ENCODE measurements around the gene EXOC1L. TPM values are rescaled to one million over a fixed set of nuclear protein-coding genes. Genes with fewer than 3 reads are reported as not detected.

EXOC1L gene
- total and polyA plus RNA-seq, 2 of the 13 experiments (the other 11 are each of a cell fraction or from before 2014, with no cell fraction given), result not detected

DNA sequence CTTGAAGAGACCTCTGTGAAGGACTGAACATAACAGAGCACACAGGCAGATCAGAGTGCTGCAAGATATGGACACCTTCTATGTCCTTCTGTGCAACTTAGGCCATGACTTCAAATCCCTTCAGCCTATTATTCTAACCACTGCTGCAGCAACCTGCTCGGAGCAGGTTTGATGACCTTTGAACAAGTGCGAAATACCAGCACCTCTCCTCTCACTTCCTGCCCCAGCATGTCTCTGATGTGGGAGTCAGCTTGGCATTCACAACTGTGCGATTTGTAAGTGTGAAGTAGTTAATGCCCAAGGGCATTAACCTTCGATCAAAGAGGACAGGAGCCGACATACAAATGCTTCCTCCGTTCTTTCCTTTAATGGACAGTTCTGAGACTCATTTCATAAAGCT lies 32.3 kb downstream of the EXOC1L start (continued):
- TF ChIP-seq GATA4 (IDR thresholded peaks at IDR 0.05; ENCODE audit: borderline replicate concordance, low read depth) (no peak), ADNP (CRISPR knock-in tag; IDR thresholded peaks at IDR 0.05) (no peak)

DNA sequence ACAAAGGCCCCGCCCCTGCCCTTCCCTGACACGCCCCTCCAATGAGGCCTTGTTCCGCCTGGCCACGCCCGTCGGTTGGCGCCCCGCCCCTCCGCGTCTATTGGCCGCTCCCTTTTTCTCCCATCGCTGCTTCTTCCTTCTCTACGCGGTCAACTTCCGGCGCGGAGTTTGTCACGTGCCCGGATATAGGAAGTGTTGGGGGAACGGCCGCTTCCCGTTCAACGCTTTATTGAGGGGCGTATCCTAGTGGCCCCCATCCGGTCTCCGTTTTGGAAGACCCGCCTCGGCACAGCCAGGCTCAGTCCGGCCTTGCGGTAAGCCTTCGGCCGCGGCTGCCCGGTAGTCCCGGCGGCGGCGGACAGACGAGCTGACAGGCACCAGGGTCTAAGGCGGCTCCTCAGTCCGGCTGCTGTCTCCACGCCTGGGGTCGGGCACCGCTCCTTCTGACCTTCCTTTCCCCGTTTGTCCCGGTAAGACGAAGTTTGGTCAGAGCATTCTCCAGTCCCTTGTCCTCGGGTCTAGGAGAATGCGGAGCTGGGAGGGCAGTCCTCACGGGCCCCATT lies 34.0 kb downstream of the EXOC1L start, which contains the start of gene EXOC1:
EXOC1 (plus strand) TSS at position 165 of the 563 bp plus-strand sequence. CDS start 4,676 bp downstream, outside the sequence.
- Histone ChIP-seq H2AFZ (ENCODE audit: low read length) (peak within 1 kb of the TSS; percentile 73), H3K4me3 (replicated peaks in 1 of 3; ENCODE audit: insufficient read depth in 1 of 3, low read depth in 2 of 3, low read length in 3 of 3) (peak within 1 kb of the TSS; percentile 95 to 99 (median 97)), H3K4me1 (ENCODE audit: insufficient read depth, low read length) (peaks cover 57% of the 10 kb centered on the region), H3K27me3 (ENCODE audit: control insufficient read depth in 1 of 2, insufficient read depth in 2 of 2, low read length in 2 of 2) (0 out of 5 replicates have a peak, but pooled peaks cover 0 to 2% of the 10 kb centered on the region in 2 experiments), H3K27ac (ENCODE audit: extremely low read length, insufficient read depth, low read length) (peak within 1 kb of the TSS; percentile 62), H3K79me2 (ENCODE audit: insufficient read depth, low read length) (peaks cover 9% of the 10 kb centered on the region), H3K36me3 (replicated peaks in 1 of 2; ENCODE audit: control insufficient read depth in 1 of 2, insufficient read depth in 2 of 2, low read length in 2 of 2) (no peaks in the 10 kb centered on the region), H3K4me2 (ENCODE audit: low read depth, low read length) (peak within 1 kb of the TSS; percentile 92), H3K9me3 (ENCODE audit: low read length) (no peaks in the 10 kb centered on the region), H4K20me1 (ENCODE audit: insufficient read depth, low read length) (no peaks in the 10 kb centered on the region), H3K9ac (ENCODE audit: insufficient read depth, low read depth, low read length) (peak within 1 kb of the TSS; percentile 84)
- peak; percentile 86 for FAIRE-seq
- DNase-seq (ENCODE audit: low spot score), result peak; percentile 95
- peak; percentile 95 for ATAC-seq
- under 1% methylated on average over 37 of the region's 50 CpGs for WGBS (ENCODE audit: low lambda C conversion rate)
- no TSS peak for BruUV-seq (replicated peaks)
- ChIA-PET CTCF (ENCODE audit: low intra/inter-chr PET ratio, low total read pairs) (no interaction called here), POLR2A (interaction anchor here (1.0 kb wide), 1 partner anchor 458 kb away, joined by 4 read pairs; the partner anchor contains the start of gene TMEM165)
- intact Hi-C loops (cut with micrococcal nuclease; ENCODE audit: unreplicated experiment) (loop anchor here (5.0 kb wide), 1 partner anchor 306 kb away; the partner anchor contains the start of gene CLOCK), in situ Hi-C loops (cut with HindIII; ENCODE audit: extremely low pct_ligation_motif_present, low pct_unique_long_range_greater_than_20kb) (loop anchor here (25.0 kb wide), 1 partner anchor 466 kb away; the partner anchor contains the start of gene TMEM165)
- TF ChIP-seq IKZF4 (CRISPR knock-in tag; IDR thresholded peaks at IDR 0.05; ENCODE audit: borderline replicate concordance, low read depth, not compliant biosample characterization), result no peak
- TF ChIP-seq RARA (CRISPR knock-in tag; IDR thresholded peaks at IDR 0.05), result no peak
- peak; percentile 74; the same call in 1 of the 2 replicates for TF ChIP-seq KDM2A (CRISPR knock-in tag; IDR thresholded peaks at IDR 0.05; ENCODE audit: borderline replicate concordance, low read depth)
- peak; percentile 76 for TF ChIP-seq SALL1 (CRISPR knock-in tag; IDR thresholded peaks at IDR 0.05)
- TF ChIP-seq YEATS4 (CRISPR knock-in tag; IDR thresholded peaks at IDR 0.05; ENCODE audit: borderline replicate concordance), result peak; percentile 77
- no peak for TF ChIP-seq ZNF235 (CRISPR knock-in tag; IDR thresholded peaks at IDR 0.05; ENCODE audit: borderline replicate concordance)
- peak; percentile 63 to 69; a peak in 3 of 4 replicates for TF ChIP-seq POLR2A (IDR thresholded peaks at IDR 0.05; ENCODE audit: insufficient read depth in 1 of 2, low read depth in 2 of 2, low read length in 2 of 2)
- TF ChIP-seq ZNF101 (CRISPR knock-in tag; IDR thresholded peaks at IDR 0.05; ENCODE audit: borderline replicate concordance, low read depth), result no peak
- TF ChIP-seq HHEX (CRISPR knock-in tag; IDR thresholded peaks at IDR 0.05), result no peak
- TF ChIP-seq, protein P1, sequence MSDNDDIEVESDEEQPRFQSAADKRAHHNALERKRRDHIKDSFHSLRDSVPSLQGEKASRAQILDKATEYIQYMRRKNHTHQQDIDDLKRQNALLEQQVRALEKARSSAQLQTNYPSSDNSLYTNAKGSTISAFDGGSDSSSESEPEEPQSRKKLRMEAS (IDR thresholded peaks at IDR 0.05), result peak; percentile 74
- 0 out of 2 replicates have a peak, but pooled peaks have one; percentile 42 for TF ChIP-seq CHCHD3 (CRISPR knock-in tag; IDR thresholded peaks at IDR 0.05)
- 0 out of 2 replicates have a peak, but pooled peaks have one; percentile 23 for TF ChIP-seq ZNF598 (CRISPR knock-in tag; IDR thresholded peaks at IDR 0.05; ENCODE audit: borderline replicate concordance)
- no peak for TF ChIP-seq ZNF331 (CRISPR knock-in tag; IDR thresholded peaks at IDR 0.05)
- TF ChIP-seq ZNF326 (CRISPR knock-in tag; IDR thresholded peaks at IDR 0.05; ENCODE audit: borderline replicate concordance), result no peak
- TF ChIP-seq, protein P2, sequence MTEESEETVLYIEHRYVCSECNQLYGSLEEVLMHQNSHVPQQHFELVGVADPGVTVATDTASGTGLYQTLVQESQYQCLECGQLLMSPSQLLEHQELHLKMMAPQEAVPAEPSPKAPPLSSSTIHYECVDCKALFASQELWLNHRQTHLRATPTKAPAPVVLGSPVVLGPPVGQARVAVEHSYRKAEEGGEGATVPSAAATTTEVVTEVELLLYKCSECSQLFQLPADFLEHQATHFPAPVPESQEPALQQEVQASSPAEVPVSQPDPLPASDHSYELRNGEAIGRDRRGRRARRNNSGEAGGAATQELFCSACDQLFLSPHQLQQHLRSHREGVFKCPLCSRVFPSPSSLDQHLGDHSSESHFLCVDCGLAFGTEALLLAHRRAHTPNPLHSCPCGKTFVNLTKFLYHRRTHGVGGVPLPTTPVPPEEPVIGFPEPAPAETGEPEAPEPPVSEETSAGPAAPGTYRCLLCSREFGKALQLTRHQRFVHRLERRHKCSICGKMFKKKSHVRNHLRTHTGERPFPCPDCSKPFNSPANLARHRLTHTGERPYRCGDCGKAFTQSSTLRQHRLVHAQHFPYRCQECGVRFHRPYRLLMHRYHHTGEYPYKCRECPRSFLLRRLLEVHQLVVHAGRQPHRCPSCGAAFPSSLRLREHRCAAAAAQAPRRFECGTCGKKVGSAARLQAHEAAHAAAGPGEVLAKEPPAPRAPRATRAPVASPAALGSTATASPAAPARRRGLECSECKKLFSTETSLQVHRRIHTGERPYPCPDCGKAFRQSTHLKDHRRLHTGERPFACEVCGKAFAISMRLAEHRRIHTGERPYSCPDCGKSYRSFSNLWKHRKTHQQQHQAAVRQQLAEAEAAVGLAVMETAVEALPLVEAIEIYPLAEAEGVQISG (CRISPR knock-in tag; IDR thresholded peaks at IDR 0.05), result peak; percentile 87
- TF ChIP-seq, protein P3, sequence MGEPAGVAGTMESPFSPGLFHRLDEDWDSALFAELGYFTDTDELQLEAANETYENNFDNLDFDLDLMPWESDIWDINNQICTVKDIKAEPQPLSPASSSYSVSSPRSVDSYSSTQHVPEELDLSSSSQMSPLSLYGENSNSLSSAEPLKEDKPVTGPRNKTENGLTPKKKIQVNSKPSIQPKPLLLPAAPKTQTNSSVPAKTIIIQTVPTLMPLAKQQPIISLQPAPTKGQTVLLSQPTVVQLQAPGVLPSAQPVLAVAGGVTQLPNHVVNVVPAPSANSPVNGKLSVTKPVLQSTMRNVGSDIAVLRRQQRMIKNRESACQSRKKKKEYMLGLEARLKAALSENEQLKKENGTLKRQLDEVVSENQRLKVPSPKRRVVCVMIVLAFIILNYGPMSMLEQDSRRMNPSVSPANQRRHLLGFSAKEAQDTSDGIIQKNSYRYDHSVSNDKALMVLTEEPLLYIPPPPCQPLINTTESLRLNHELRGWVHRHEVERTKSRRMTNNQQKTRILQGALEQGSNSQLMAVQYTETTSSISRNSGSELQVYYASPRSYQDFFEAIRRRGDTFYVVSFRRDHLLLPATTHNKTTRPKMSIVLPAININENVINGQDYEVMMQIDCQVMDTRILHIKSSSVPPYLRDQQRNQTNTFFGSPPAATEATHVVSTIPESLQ (CRISPR knock-in tag; conservative IDR thresholded peaks at IDR 0.05), result no peak
- peak; percentile 84 for TF ChIP-seq RBFOX2 (IDR thresholded peaks at IDR 0.05; ENCODE audit: low read depth, low read length)

Measured in HepG2 (cell line).